ENCODE measurements around the gene SERPINB6. TPM values are rescaled to one million over a fixed set of nuclear protein-coding genes. Genes with fewer than 3 reads are reported as not detected.

Gene SERPINB6
- total RNA-seq (2022; extraction: Qiagen RNA extraction; ENCODE audit: low read depth), result 133 to 147 TPM (median 141 TPM) in 5 replicates

GRCh38 chr6:2971420-2972218 lies at the start of gene SERPINB6:
Gene SERPINB6, minus strand, starts transcription at chr6:2971567. Its CDS starts 12,235 bp downstream, at chr6:2959332.

DNA sequence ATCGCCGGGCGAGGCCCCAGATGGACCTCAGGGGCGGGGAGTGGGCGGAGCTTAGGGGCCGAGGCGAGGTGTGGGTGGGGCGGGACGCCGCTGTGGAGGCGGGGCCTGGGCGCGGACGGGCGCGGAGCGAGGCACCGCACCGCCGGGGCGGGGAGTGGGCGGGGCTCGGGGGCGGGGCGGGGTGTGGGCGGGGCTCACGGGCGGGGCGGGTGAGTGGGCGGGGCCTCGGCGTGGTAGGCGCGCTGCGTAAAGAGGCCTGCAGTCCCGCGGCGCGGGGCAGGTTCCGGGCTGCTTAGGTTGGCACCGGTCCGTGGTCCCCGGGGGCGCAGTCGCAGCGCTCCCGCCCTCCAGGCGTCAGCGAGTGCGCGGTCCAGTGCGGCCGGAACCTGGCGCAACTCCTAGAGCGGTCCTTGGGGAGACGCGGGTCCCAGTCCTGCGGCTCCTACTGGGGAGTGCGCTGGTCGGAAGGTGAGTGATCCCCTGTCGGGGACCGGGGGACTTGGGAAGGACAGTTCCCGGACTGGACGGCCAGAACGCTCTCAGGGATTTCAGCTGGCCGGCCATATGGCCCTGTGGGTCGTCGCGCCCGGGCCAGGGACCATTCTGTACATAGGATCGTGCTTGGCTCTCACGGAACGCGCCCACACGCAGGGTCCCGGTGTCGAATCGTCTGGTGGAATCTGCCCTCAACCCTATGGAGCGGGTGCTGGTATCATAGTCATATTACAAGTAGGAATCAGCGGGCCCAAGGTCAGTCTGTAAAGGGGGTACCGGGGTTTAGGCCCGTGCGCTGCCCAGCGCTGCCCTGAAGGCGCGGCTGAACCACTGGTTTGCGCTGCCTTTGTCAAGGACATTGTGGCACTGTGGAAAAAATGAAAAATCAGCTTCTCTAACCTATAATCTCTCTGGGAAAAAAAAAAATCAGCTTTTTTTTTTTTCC lies 28.5 kb upstream of the SERPINB6 start, which contains the start of gene NQO2:
Gene NQO2 (plus strand): TSS at position 277 of the 940 bp plus-strand sequence. CDS start 6,659 bp downstream, outside the sequence.

Other genes with a start within 250 kb of the SERPINB6 start
- gene MYLK4, start 220.6 kb downstream of the SERPINB6 start, total RNA-seq (2022; extraction: Qiagen RNA extraction; ENCODE audit: low read depth), result 0.12 to 0.19 TPM (median 0.14 TPM) in 5 replicates
- gene WRNIP1, start 206.2 kb downstream of the SERPINB6 start, total RNA-seq (2022; extraction: Qiagen RNA extraction; ENCODE audit: low read depth), result 37.3 to 44.9 TPM (median 40.5 TPM) in 5 replicates
- gene SERPINB1, start 129.7 kb downstream of the SERPINB6 start, total RNA-seq (2022; extraction: Qiagen RNA extraction; ENCODE audit: low read depth), result 48.6 to 58.3 TPM (median 51.7 TPM) in 5 replicates
- 9.8 to 16.9 TPM (median 14.9 TPM) in 5 replicates for gene SERPINB9, start 68.3 kb downstream of the SERPINB6 start, total RNA-seq (2022; extraction: Qiagen RNA extraction; ENCODE audit: low read depth)
- gene NQO2, start 28.3 kb upstream of the SERPINB6 start, total RNA-seq (2022; extraction: Qiagen RNA extraction; ENCODE audit: low read depth), result 69.7 to 86.4 TPM (median 79.5 TPM) in 5 replicates
- 12.7 to 14.6 TPM (median 13.0 TPM) in 5 replicates for gene RIPK1, start 96.9 kb upstream of the SERPINB6 start, total RNA-seq (2022; extraction: Qiagen RNA extraction; ENCODE audit: low read depth)
- 16.3 to 29.4 TPM (median 23.3 TPM) in 5 replicates for gene BPHL, start 147.1 kb upstream of the SERPINB6 start, total RNA-seq (2022; extraction: Qiagen RNA extraction; ENCODE audit: low read depth)
- gene TUBB2A, start 186.0 kb upstream of the SERPINB6 start, total RNA-seq (2022; extraction: Qiagen RNA extraction; ENCODE audit: low read depth), result 72.7 to 86.8 TPM (median 76.4 TPM) in 5 replicates